ENCODE results near the gene RND3.

DNA sequence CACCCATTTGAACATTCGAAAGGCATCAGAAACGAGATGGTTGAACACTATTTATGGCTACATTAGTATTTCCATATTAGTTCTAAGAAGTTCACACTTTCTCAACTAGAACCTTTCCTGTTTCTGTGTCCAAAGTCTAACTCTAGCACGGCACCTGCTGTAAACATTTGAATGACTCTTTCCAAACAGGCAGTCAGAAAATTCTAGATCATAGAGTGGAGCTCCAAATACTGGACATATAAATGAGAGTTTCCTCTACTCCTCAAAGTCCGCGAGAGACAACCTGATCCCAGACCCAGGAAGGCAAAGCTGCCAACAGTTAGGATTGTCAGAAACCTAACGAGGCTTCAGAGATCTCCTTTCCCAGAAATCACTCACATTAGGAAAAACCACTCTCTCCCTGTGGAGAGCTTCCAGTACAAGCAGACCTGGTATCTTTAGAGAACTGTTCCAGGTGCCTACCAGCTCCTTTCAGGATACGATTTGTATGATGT is 10.6 kb downstream of the RND3 start:
- TF ChIP-seq, protein P1, sequence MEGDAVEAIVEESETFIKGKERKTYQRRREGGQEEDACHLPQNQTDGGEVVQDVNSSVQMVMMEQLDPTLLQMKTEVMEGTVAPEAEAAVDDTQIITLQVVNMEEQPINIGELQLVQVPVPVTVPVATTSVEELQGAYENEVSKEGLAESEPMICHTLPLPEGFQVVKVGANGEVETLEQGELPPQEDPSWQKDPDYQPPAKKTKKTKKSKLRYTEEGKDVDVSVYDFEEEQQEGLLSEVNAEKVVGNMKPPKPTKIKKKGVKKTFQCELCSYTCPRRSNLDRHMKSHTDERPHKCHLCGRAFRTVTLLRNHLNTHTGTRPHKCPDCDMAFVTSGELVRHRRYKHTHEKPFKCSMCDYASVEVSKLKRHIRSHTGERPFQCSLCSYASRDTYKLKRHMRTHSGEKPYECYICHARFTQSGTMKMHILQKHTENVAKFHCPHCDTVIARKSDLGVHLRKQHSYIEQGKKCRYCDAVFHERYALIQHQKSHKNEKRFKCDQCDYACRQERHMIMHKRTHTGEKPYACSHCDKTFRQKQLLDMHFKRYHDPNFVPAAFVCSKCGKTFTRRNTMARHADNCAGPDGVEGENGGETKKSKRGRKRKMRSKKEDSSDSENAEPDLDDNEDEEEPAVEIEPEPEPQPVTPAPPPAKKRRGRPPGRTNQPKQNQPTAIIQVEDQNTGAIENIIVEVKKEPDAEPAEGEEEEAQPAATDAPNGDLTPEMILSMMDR (IDR thresholded peaks at IDR 0.05) = no peak
- TF ChIP-seq POLR2A (IDR thresholded peaks at IDR 0.05) = no peak
